ENCODE results near the gene NKX1-1. TPM values are rescaled to one million over a fixed set of nuclear protein-coding genes. Genes with fewer than 3 reads are reported as not detected.
"Not testable (repeated sequence)": the region's sequence is repeated elsewhere in the genome, so short reads cannot be mapped to it uniquely, and the experiment has no call there.

NKX1-1 gene
- total RNA-seq, 1 experiment from 2014 or later = not detected

GRCh38 chr4:1379351-1379781 is 26.9 kb downstream of the NKX1-1 start:
- in situ Hi-C loops (cut with HindIII; ENCODE audit: low pct_unique_long_range_greater_than_20kb, low sequenced_read_pairs) = no loop called here
- DNase-seq (ENCODE audit: low read depth) = no peak

- DNase-seq (ENCODE audit: low read depth) = no peak
These were observed 27.5 kb downstream of the NKX1-1 start for GRCh38 chr4:1378559-1379231.

GRCh38 chr4:1377606-1378261 is 28.5 kb downstream of the NKX1-1 start:
- in situ Hi-C loops (cut with HindIII; ENCODE audit: low pct_unique_long_range_greater_than_20kb, low sequenced_read_pairs) = no loop called here

More at GRCh38 chr4:1378559-1379231, 27.5 kb downstream of the NKX1-1 start:
- in situ Hi-C loops (cut with HindIII; ENCODE audit: low pct_unique_long_range_greater_than_20kb, low sequenced_read_pairs) = no loop called here

GRCh38 chr4:1376841-1377605 is 29.2 kb downstream of the NKX1-1 start:
- in situ Hi-C loops (cut with HindIII; ENCODE audit: low pct_unique_long_range_greater_than_20kb, low sequenced_read_pairs) = no loop called here
- DNase-seq (ENCODE audit: low read depth) = no peak

More at GRCh38 chr4:1377606-1378261, 28.5 kb downstream of the NKX1-1 start:
- no peak for DNase-seq (ENCODE audit: low read depth)

GRCh38 chr4:1376391-1376840 is 29.8 kb downstream of the NKX1-1 start:
- no peak for DNase-seq (ENCODE audit: low read depth)
- in situ Hi-C loops (cut with HindIII; ENCODE audit: low pct_unique_long_range_greater_than_20kb, low sequenced_read_pairs) = no loop called here

GRCh38 chr4:1375761-1376322 is 30.4 kb downstream of the NKX1-1 start:
- DNase-seq (ENCODE audit: low read depth) = no peak
- in situ Hi-C loops (cut with HindIII; ENCODE audit: low pct_unique_long_range_greater_than_20kb, low sequenced_read_pairs) = no loop called here

GRCh38 chr4:1375051-1375721 is 31.1 kb downstream of the NKX1-1 start:
- DNase-seq (ENCODE audit: low read depth) = no peak
- in situ Hi-C loops (cut with HindIII; ENCODE audit: low pct_unique_long_range_greater_than_20kb, low sequenced_read_pairs) = no loop called here

GRCh38 chr4:1374706-1375045 is 31.6 kb downstream of the NKX1-1 start:
- no peak for DNase-seq (ENCODE audit: low read depth)
- in situ Hi-C loops (cut with HindIII; ENCODE audit: low pct_unique_long_range_greater_than_20kb, low sequenced_read_pairs) = no loop called here

- DNase-seq (ENCODE audit: low read depth) = no peak
- in situ Hi-C loops (cut with HindIII; ENCODE audit: low pct_unique_long_range_greater_than_20kb, low sequenced_read_pairs) = no loop called here
These were observed 32.1 kb downstream of the NKX1-1 start for GRCh38 chr4:1373892-1374705.

- in situ Hi-C loops (cut with HindIII; ENCODE audit: low pct_unique_long_range_greater_than_20kb, low sequenced_read_pairs); DNase-seq (ENCODE audit: low read depth): not testable (repeated sequence)
These were observed 33.7 kb downstream of the NKX1-1 start for GRCh38 chr4:1372576-1372975.

GRCh38 chr4:1371176-1372165 is 34.8 kb downstream of the NKX1-1 start:
- DNase-seq (ENCODE audit: low read depth) = no peak
- in situ Hi-C loops (cut with HindIII; ENCODE audit: low pct_unique_long_range_greater_than_20kb, low sequenced_read_pairs) = no loop called here

GRCh38 chr4:1370321-1371124 is 35.7 kb downstream of the NKX1-1 start:
- no peak for DNase-seq (ENCODE audit: low read depth)
- in situ Hi-C loops (cut with HindIII; ENCODE audit: low pct_unique_long_range_greater_than_20kb, low sequenced_read_pairs) = no loop called here

- no peak for DNase-seq (ENCODE audit: low read depth)
- in situ Hi-C loops (cut with HindIII; ENCODE audit: low pct_unique_long_range_greater_than_20kb, low sequenced_read_pairs) = no loop called here
These were observed 36.7 kb downstream of the NKX1-1 start for GRCh38 chr4:1369479-1370079.

- no peak for DNase-seq (ENCODE audit: low read depth)
- in situ Hi-C loops (cut with HindIII; ENCODE audit: low pct_unique_long_range_greater_than_20kb, low sequenced_read_pairs) = no loop called here
These were observed 37.2 kb downstream of the NKX1-1 start for GRCh38 chr4:1369091-1369450.

- DNase-seq (ENCODE audit: low read depth) = no peak
- in situ Hi-C loops (cut with HindIII; ENCODE audit: low pct_unique_long_range_greater_than_20kb, low sequenced_read_pairs) = no loop called here
These were observed 37.7 kb downstream of the NKX1-1 start for GRCh38 chr4:1368421-1369090.
